Measurements from ENCODE around the gene NOX3. TPM values are rescaled to one million over a fixed set of nuclear protein-coding genes. Genes with fewer than 3 reads are reported as not detected.

Gene NOX3
- total RNA-seq, 3 donors from 2014 or later (not counting 1 experiment from before 2014, with no cell fraction given), result not detected

GRCh38 chr6:155396605-155397004 lies 59.0 kb downstream of the NOX3 start:
- Histone ChIP-seq H3K36me3 (ENCODE audit: control insufficient read depth, insufficient read depth, low read length) (no peaks in the 10 kb centered on the region), H3K27ac (ENCODE audit: low read length) (no peak overlapping the region), H3K9me3 (ENCODE audit: control insufficient read depth, insufficient read depth, low read length) (no peaks in the 10 kb centered on the region), H3K27me3 (ENCODE audit: control insufficient read depth, insufficient read depth, low read length) (no peaks in the 10 kb centered on the region), H3K4me3 (ENCODE audit: low read length) (no peak overlapping the region), H3K4me1 (ENCODE audit: control insufficient read depth, insufficient read depth, low read length) (peaks cover 4% of the 10 kb centered on the region)
- Mint-ChIP-seq H3K4me3 (no peak overlapping the region), H3K9me3 (no peaks in the 10 kb centered on the region), H3K4me1 (no peaks in the 10 kb centered on the region), H3K36me3 (no peaks in the 10 kb centered on the region), H3K27me3 (ENCODE audit: low read depth in 2 of 2) (peaks cover 4 to 10% of the 10 kb centered on the region in 2 donors), H3K27ac (no peak overlapping the region)
- 88% methylated on average over 5 of the region's 5 CpGs for WGBS (ENCODE audit: insufficient coverage)
- no peak for TF ChIP-seq CTCF (IDR thresholded peaks at IDR 0.05)
- DNase-seq (no peak), ATAC-seq (no peak)
- intact Hi-C loops (cut with micrococcal nuclease), result no loop called here

GRCh38 chr6:155395339-155395738 lies 60.3 kb downstream of the NOX3 start:
- no peak overlapping the region for H3K4me3 Mint-ChIP-seq

GRCh38 chr6:155389130-155389529 lies 66.5 kb downstream of the NOX3 start:
- Histone ChIP-seq H3K4me3 (ENCODE audit: low read length) (no peak overlapping the region), H3K4me1 (ENCODE audit: control insufficient read depth, insufficient read depth, low read length) (no peaks in the 10 kb centered on the region), H3K27ac (ENCODE audit: low read length) (no peak overlapping the region), H3K27me3 (ENCODE audit: control insufficient read depth, insufficient read depth, low read length) (no peaks in the 10 kb centered on the region), H3K9me3 (ENCODE audit: control insufficient read depth, insufficient read depth, low read length) (no peaks in the 10 kb centered on the region), H3K36me3 (ENCODE audit: control insufficient read depth, insufficient read depth, low read length) (no peaks in the 10 kb centered on the region)
- no peak for TF ChIP-seq CTCF (IDR thresholded peaks at IDR 0.05)
- H3K36me3 Mint-ChIP-seq, result peaks cover 11% of the 10 kb centered on the region
- peaks cover 0 to 5% of the 10 kb centered on the region in 2 donors for H3K27me3 Mint-ChIP-seq (ENCODE audit: low read depth in 2 of 2)
- peaks cover 0 to 2% of the 10 kb centered on the region in 2 donors for H3K9me3 Mint-ChIP-seq
- ATAC-seq, result no peak
- intact Hi-C loops (cut with micrococcal nuclease), result no loop called here
- no peak for DNase-seq
- no peak overlapping the region for H3K27ac Mint-ChIP-seq
- H3K4me3 Mint-ChIP-seq, result no peak overlapping the region
- peaks cover 10 to 12% of the 10 kb centered on the region in 2 donors for H3K4me1 Mint-ChIP-seq
- WGBS (ENCODE audit: insufficient coverage), result 80% methylated on average over 3 of the region's 3 CpGs

More at GRCh38 chr6:155395339-155395738, 60.3 kb downstream of the NOX3 start:
- ATAC-seq, result no peak
- H3K9me3 ChIP-seq (ENCODE audit: control insufficient read depth, insufficient read depth, low read length), result no peaks in the 10 kb centered on the region
- Mint-ChIP-seq H3K4me1 (no peaks in the 10 kb centered on the region), H3K27ac (no peak overlapping the region), H3K27me3 (ENCODE audit: low read depth in 2 of 2) (peaks cover 4 to 7% of the 10 kb centered on the region in 2 donors), H3K36me3 (no peaks in the 10 kb centered on the region), H3K9me3 (no peaks in the 10 kb centered on the region)
- no CpG with 5 or more reads among the region's 1 CpG for WGBS (ENCODE audit: insufficient coverage)
- intact Hi-C loops (cut with micrococcal nuclease), result no loop called here
- H3K36me3 ChIP-seq (ENCODE audit: control insufficient read depth, insufficient read depth, low read length), result no peaks in the 10 kb centered on the region
- H3K4me1 ChIP-seq (ENCODE audit: control insufficient read depth, insufficient read depth, low read length), result peaks cover 4% of the 10 kb centered on the region
- no peaks in the 10 kb centered on the region for H3K27me3 ChIP-seq (ENCODE audit: control insufficient read depth, insufficient read depth, low read length)
- no peak overlapping the region for H3K27ac ChIP-seq (ENCODE audit: low read length)
- no peak for DNase-seq
- H3K4me3 ChIP-seq (ENCODE audit: low read length), result no peak overlapping the region
- TF ChIP-seq CTCF (IDR thresholded peaks at IDR 0.05), result no peak

GRCh38 chr6:155388591-155388990 lies 67.0 kb downstream of the NOX3 start:
- Mint-ChIP-seq H3K27me3 (ENCODE audit: low read depth in 2 of 2) (peaks cover 0 to 4% of the 10 kb centered on the region in 2 donors), H3K9me3 (peaks cover 0 to 2% of the 10 kb centered on the region in 2 donors), H3K4me3 (no peak overlapping the region), H3K27ac (no peak overlapping the region), H3K4me1 (peaks cover 10 to 12% of the 10 kb centered on the region in 2 donors), H3K36me3 (peaks cover 11% of the 10 kb centered on the region)
- no peaks in the 10 kb centered on the region for H3K27me3 ChIP-seq (ENCODE audit: control insufficient read depth, insufficient read depth, low read length)
- H3K36me3 ChIP-seq (ENCODE audit: control insufficient read depth, insufficient read depth, low read length), result no peaks in the 10 kb centered on the region
- no peak for DNase-seq
- intact Hi-C loops (cut with micrococcal nuclease), result no loop called here
- no peak overlapping the region for H3K27ac ChIP-seq (ENCODE audit: low read length)
- H3K4me3 ChIP-seq (ENCODE audit: low read length), result no peak overlapping the region
- H3K9me3 ChIP-seq (ENCODE audit: control insufficient read depth, insufficient read depth, low read length), result no peaks in the 10 kb centered on the region
- ATAC-seq, result no peak
- no peaks in the 10 kb centered on the region for H3K4me1 ChIP-seq (ENCODE audit: control insufficient read depth, insufficient read depth, low read length)
- TF ChIP-seq CTCF (IDR thresholded peaks at IDR 0.05), result no peak
